GM21529 (cell line): ENCODE measurements around the gene APOL3.
"Not testable (repeated sequence)": the region's sequence is repeated elsewhere in the genome, so short reads cannot be mapped to it uniquely, and the experiment has no call there.

Experiments used
- ATAC-seq: cut with Tn5 transposase; IDR thresholded peaks from one replicate; pipeline ENCODE4 v1.9.1; 2021; ENCODE audit not compliant: unreplicated experiment

Gene APOL3

DNA sequence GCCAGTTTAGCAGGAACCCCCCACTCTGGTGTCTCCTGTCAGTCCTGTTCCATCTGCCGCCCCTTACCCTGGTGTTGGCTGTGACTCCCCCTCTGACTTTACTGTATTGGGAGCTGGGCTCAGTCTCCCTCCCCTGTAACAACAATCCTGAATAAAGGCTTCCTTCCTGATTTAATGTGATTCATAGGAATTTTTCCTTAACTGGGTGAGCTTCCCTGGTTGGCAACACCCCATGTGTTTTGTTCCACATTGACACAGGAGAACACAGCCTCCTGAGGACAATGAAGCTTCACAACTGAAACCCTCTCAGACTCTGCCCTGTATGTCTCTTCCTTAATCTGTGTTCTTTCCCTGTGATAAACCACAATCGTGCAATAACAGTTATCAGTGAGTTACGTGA lies 32.6 kb upstream of the APOL3 start:
- ATAC-seq, result no peak

DNA sequence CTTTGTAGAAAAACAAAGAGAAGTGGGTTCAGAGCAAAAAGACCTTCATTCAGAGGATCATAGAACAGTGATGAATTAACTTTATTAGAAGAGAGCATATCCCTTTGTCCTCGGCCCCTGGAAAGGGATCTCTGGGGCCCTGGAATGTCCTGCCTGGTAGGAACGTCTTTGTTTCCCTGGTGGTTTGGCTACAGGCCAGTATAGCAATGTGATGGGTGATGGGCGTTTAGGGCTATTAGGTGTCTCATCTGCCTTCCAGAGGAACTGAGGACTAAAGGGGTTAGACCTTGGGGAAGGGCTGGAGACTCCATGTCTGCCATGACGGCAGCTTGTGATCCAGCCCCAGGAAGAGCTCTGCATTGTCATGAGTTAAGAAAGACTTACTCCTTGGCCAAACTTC lies 32.0 kb upstream of the APOL3 start:
- no peak for ATAC-seq

DNA sequence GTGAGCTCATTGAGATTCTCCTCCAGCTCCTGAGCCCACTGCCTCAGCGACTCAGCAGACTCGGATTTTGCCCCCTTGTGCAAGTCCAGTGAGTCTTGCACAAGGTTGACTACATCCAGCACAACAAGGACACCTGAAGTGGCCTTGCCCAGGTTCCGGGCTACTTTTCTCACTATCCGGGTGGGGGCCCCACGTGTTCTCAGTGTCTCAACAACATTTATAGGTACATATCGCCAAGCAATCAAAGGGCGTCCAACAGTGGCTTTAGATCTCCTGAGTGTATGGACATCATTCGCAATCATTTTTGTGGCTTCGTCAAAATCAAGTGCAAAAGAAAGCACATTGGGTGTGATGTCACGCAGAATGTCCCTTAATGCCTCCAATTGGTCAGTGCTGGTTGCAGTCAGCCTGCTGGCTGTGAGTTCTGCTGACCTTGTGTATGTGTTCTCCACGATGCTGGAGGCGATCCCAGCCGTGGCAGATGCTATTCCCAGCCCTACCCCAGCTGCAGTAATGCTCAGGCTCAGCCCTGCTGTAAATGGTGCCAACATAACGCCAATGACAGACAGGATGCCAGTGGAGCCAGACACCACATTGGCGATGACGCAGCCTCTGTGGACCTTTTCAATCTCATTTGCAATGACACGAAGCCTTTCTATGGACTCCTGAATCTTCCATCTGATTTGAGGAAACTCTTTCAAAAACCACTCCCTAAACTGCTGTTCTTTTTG lies 30.7 kb upstream of the APOL3 start:
- ATAC-seq, result no peak

DNA sequence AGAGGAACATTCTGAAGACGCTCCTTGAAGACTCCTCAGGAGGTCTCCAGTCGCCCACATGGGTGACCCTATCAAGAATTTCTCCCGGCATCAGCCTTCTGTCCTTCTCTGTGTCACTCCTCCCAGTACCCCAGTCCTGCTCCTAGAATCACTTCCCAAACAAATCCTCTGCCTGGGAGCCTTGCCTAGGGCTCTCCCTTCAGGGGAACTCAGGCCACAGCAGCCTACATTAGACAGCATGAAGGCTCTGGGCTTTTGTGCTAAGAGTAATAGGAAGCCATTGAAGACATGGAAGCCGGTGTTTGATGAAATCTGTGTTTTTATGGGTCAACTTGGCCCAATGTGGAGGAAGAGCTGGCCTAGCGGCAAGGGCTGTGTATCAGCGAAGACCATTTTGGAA lies 27.3 kb upstream of the APOL3 start:
- not testable (repeated sequence) for ATAC-seq

DNA sequence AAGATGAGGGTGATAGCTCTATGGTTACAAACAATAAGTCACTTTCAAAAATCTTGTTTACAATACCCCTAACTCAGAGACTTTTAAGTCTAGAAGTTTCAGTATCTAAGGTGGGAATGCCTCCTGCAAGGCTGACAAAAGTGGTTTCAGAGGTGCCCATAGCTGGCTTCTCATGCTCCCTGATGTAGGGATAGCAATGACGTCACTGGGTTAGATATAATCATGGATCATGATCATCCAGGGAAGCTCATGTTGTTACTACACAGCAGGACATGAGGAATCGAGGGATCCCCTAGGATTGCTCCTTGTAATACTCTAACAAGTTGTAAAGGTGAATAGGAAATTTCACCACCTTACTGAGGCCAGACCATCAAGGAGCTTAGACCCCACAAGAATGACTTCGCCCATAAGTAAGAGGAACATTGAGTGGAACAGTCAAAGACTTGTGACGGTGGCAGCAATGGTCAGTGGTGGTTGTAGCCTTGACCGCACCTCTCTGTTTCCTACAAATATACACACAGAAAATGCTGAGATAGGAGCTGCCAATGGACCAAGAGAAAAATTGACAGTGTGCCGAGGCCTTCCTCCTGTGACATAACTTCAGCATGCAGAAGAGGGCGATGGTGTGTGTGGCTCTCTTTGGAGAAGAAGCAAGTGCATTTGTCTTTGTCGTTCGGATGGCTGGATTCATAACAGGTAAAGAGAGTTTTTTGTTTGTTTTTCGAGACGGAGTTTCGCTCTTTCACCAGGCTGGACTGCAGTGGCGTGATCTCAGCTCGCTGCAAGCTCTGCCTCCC lies 25.5 kb upstream of the APOL3 start:
- no peak for ATAC-seq

DNA sequence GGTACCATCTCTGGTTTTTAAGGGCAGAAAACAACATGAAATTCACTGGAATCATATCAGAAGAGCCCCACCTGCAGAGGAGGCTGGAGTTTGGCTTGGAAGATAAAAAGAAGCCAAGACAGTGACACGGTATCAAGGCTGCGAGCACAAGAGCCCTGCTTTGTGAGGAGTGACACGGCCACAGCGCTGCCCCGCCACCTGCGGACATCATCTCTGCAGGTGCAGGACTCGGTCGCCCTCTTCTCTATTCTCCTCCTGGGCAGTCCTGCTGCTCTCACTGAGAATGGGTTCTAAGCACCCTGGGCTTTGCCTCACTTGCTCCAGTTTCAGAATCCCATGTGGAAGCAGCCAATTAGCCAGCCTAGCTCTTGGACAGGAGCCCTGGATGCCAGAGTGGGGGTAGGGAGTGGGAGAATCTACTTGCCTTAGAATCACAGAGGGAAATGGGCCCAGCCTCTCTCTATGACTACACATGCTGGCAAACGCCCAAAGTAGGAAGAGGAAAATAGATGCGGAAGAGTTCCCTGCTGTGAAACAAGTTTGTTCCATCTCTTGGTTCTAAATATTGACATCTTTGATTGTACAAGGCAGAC lies 24.0 kb upstream of the APOL3 start:
- no peak for ATAC-seq

DNA sequence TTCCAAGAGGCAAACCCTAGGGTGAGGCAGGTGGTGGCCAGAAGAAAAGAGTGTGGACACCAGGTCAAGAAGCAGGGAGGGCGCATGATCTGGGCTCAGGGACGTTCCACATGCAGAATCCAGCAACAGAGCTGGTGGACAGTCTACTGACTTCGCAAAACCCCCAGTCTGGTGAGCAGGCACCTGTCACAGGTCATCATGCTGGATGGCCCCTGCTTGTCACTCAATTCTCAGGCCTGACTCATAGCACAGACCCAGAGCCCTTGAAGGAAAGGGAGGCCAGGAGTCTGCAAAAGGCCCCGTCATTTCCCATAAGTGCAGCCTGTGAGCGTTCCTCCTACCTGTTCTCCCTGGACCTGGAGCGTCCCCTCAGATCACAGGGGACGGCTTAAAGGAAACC lies 22.9 kb upstream of the APOL3 start:
- ATAC-seq, result no peak

DNA sequence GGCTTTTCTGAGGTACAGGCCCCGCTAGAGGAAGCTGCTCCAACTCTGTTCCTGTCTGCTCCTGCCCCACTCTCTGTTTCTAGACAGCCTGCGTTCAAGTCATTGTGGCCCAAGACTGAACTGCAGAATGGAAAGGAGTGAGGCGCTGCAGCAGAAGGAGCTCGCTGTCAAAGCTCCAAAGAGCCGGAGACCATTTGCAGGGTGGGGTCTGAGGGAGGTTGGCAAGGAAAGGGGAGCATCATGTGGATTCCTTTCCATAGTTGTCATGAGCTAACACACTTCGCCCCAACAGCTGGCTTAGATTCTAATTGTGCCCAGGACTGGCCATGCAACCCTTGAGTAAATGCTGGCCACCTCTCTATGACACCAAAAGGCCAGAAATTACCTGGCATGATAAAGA lies 22.3 kb upstream of the APOL3 start:
- ATAC-seq, result no peak

DNA sequence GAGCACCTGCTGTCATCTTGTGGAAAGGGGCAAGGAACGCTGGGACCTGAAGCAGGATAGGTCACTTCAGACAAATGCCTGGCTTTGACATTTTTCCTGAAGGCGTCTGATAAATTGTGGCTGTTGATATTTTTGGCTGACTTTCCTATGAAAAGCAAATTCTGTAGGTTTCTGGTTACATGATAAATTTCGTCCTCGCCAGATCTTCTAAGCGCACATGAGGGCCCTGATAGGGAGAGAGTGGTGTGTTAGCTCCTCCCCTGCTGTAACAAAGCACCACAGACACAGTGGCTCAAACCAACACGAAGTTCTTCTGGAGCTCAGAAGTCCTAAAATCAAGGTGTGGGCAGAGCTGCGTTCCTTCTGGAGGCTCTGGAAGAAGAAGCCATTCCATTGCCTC lies 21.5 kb upstream of the APOL3 start:
- no peak for ATAC-seq

DNA sequence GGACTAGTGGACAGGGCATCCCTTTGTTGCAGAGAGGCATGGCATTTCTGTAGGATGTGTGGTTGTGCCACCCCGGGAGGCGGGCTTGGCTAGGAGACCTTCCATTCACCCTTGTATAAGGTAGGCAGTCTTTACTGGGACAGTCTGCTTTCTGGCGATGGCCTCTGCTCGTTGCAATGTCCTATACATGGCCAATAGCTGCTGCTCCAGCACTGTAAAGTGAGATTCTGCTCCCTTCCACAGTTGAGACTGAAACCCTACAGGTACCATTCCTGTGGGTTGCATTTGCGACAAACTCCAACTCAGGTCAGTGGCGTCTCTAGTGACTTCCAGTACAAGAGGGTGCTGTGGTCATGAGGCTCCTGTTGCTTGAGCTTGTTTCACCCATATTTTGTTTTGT lies 20.4 kb upstream of the APOL3 start:
- ATAC-seq, result no peak

DNA sequence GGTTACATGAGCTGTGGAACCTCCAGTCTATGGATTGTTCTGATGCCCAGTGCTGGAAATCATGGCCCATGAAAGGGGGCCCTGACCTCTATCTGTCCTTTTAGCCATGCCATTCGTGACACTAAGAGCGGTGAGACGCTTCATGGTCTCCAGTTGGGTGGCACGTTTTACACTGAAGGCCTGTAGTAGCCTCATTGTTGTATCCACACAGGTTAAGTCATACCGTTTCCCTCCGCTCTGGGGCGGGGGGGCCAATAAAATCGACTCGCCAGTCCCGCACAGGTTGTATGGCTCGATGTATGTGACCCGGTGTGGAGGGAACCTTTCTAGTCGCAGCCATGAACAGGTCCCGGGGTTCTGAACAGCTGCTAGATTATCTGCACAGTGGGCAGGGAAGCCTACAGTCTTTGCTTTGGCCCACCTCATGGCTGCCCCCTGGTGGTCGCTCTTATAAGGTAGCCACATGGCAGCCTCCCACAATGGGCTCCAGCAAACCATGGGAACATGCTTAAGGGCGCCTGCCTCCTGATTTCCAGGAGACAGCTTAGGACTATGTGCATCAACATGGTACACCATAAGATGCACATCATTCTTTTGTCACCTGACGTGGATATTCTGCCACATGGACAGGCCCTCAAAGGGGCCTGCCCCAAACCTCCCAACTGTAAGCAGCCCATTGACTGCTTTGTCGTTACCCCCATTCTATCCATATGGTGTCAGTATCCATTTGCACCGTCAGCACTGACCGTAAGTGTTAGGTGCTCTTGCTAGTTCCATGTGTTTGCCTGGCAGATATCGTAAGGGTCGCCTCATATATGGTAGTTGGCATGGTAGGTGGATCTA lies 19.7 kb upstream of the APOL3 start:
- no peak for ATAC-seq

DNA sequence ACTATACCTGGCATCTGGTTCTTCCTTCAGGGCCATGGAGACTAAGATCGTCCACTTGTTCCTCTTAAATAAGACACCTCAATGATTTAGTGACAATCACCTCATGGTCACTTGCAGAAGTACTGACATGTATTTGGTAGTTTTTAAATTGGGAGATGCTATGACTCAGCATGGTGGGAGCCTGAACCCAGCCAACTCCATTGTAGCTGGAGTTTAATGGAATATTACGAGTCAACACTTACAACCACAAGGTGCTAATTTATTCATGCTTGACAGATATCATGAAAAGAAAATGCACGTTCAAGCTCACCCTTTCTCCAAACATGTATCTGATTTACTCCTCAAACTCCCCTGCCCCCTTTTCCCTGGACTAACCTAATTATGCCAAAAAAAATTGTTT lies 16.6 kb upstream of the APOL3 start:
- no peak for ATAC-seq

DNA sequence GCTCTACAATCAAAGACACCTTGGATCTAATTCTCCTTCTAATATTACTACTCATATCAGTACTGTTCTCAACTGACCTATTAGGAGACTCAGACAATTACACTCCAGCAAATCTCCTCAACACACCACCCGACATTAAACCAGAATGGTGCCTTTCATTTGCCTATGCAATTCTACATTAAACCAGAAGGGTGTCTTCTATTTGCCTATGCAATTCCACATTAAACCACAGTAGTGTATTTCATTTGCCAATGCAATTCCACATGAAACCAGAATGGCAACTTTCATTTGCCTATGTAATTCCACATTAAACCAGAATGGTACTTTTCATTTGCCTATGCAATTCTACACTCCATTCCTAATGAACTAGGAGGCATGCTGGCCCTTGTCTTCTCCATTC lies 15.3 kb upstream of the APOL3 start:
- no peak for ATAC-seq

DNA sequence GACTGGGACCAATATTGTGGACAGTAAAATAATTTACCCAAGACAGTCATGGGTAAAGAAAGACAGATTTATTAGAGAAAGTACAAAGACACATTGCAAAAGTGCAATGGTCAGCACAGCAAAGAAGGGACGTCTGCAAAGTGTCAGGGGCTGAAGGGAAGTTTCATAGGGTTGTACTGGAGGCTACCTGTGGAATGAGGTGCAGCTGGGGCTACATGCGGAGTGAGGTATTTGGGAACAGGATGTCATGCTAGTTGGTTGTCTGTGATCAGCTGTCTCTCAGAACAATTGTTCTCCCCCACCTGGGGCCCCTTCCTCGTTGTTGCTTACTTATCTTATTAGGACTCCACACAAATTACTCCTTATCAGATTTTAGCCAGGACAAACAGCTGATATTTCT lies 11.4 kb upstream of the APOL3 start:
- no peak for ATAC-seq

DNA sequence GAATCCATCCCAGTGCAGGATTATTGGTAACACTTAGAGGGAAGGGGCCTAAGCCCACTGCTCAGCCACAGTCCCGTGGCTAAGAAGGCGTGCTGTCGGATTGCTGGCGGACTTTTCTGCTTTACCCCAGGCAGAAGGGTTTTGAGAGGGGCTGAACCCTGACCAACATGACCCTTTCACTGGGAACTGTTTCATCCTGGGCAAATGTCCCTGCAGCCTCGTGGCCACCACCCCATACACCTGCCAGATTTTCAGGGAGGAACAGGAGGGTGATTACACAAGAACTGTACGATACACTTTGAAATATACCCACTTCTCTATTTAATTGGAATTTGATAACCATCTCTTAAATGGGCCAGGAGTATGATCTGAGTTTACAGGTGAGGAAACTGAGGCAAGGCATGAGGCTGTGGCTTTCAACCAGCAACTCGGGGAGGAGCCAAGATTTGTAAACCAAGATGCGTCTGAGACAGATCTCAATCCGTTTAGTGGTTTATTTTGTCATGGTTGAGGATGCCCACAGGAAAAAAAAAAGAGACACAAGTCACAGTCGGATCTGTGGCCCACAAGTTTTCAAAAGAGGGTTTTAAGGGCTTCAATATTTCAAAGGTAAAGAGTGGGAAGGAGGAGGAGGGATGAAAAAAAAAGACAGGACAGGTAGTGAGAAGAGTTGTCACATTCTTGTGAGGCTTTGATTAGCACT lies 6.1 kb upstream of the APOL3 start:
- ATAC-seq, result no peak

DNA sequence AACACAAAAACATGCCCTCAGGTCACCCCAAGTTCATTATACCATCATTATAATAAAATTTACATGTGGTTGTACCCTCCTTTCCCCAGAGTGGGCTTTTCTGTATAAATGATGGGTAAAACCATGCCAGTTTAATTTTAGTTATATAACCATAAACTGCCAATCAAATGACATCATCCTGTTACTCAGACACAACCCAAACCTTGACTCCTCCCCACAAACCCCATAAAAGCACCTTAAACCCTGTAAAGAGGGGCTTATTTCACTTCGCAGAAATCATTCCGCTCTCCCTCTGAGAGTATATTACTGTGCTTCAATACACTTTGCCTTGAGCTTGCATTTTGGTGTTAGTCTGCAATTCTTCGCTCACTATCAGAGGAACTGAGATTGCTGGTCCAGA lies 5.5 kb upstream of the APOL3 start:
- ATAC-seq, result no peak

DNA sequence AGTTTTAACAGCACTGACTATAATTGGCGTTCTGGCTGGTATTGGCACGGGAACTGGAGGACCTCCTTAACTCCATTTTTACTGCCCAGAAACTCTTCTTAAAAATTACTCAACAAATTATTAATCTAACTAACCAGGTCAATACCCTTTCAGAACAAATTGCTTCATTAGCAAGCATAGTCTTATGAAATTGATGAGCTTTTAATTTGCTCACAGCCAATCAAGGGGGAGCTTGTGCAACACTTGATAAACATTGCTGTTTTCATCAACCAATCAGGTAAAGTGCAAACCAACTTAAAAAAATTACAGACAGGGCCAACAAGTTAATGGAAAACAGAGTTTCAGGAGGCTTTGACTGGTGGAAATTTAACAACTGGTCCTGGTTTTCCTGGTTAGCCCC lies 4.6 kb upstream of the APOL3 start:
- no peak for ATAC-seq

DNA sequence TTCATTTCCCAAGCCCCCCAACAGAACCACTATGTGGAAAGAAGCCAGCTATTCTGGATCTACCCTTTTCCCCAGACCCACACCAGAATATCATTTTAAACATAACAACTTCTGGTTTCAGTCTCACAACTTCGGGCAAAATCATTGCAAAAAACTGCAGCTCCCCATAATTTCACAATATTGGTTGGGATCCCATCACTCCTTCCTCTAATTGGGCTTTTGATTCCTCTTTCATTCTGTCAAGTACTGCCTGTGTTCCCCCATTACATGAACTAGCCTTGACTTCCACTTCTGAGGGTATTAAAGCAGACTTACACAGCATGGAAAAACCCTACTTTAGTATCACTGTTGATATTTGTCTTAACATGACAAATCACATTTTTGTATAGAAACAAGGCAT lies 4.1 kb upstream of the APOL3 start:
- no peak for ATAC-seq

DNA sequence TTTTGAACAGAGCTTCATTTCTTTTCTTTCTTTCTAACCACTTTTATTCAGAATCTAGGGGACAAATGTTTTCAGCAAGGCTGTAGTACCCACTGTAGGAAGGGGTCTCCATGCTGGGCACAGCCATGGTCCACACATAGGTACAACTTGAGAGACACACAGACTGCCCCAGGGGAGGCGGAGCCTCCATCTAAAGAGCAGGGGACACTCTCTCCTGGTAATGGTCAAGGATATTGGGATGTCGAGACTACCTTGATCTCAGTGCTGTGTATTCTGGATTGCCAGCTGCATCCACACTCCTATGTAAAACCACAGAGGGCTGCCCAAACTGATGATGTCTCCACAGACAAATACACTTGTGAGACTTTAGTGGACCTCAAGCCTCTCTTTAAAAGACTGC lies 2.9 kb upstream of the APOL3 start:
- no peak for ATAC-seq

DNA sequence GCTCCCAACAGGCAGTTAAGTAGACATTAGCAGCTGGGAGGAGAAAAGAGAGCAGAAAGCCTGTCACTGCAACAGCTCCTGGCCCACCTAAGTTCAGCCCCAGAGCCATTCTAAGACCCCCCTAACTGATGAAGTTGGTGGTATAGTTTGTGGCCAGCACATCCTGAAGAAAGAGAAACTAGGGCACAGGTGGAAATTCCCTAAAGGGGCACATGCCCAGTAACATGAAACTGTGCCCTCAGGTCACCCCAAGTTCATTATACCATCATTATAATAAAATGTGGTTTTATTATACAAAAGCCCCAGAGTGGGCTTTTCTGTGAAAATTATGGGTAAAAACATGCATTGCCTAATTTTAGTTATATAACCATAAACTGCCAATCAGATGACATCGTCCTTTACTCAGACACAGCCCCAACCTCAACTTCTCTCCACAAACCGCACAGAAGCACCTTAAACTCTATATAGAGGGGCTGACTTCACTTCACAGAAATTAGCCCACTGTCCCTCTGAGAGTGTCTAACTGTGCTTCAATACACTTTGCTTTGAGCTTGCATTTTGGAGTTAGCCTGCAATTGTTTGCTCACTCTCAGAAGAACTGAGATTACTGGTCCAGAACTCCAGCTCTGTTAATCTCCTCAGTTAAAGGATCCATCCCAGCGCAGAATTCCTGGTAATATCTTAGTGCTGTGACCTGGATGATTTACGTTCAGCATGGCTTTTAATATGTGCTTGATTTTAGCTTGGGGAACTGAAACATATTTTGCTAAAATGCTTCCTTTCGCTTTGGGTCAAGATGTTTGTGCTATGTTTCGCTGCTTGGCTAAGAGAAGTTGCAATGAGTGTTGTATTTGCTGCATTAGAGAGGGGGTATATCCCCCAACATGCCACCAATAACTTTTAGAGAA lies 1.8 kb upstream of the APOL3 start:
- ATAC-seq, result peak; percentile 45
